ENCODE data around the gene SAMD4B.
"Not testable (repeated sequence)": the region's sequence is repeated elsewhere in the genome, so short reads cannot be mapped to it uniquely, and the experiment has no call there.

The SAMD4B gene

GRCh38 chr19:39377373-39378362 is 35.4 kb downstream of the SAMD4B start:
- TF ChIP-seq CTCF (IDR thresholded peaks at IDR 0.05), result no peak
- peaks cover under 1% of the 10 kb centered on the region for H3K4me1 ChIP-seq
- no peak overlapping the region for H3K9ac ChIP-seq
- no peak overlapping the region for H3K27ac ChIP-seq
- H3K79me2 ChIP-seq, result no peaks in the 10 kb centered on the region
- no peaks in the 10 kb centered on the region for H3K36me3 ChIP-seq (ENCODE audit: control insufficient read depth, insufficient read depth, low read length)
- no peaks in the 10 kb centered on the region for H3K9me3 ChIP-seq (ENCODE audit: control insufficient read depth, low read length)
- no peak overlapping the region for H3K4me3 ChIP-seq (ENCODE audit: low read depth, low read length)
- no peak overlapping the region for H2AFZ ChIP-seq
- no peaks in the 10 kb centered on the region for H3K27me3 ChIP-seq (ENCODE audit: control insufficient read depth, insufficient read depth, low read length)
- H3K4me2 ChIP-seq (ENCODE audit: low read length), result no peak overlapping the region

- not testable (repeated sequence) for H3K36me3 ChIP-seq (ENCODE audit: control insufficient read depth, insufficient read depth, low read length); H2AFZ ChIP-seq; H3K27me3 ChIP-seq (ENCODE audit: control insufficient read depth, insufficient read depth, low read length); H3K4me3 ChIP-seq (ENCODE audit: low read depth, low read length); H3K4me1 ChIP-seq; H3K9ac ChIP-seq; H3K79me2 ChIP-seq; H3K9me3 ChIP-seq (ENCODE audit: control insufficient read depth, low read length); H3K4me2 ChIP-seq (ENCODE audit: low read length); H3K27ac ChIP-seq
Observed at GRCh38 chr19:39379366-39379765, 37.1 kb downstream of the SAMD4B start.

GRCh38 chr19:39379865-39380396 is 37.7 kb downstream of the SAMD4B start:
- H3K9me3 ChIP-seq (ENCODE audit: control insufficient read depth, low read length), result no peaks in the 10 kb centered on the region
- no peak overlapping the region for H3K9ac ChIP-seq
- TF ChIP-seq CTCF (IDR thresholded peaks at IDR 0.05), result no peak
- H3K4me1 ChIP-seq, result no peaks in the 10 kb centered on the region
- H3K4me3 ChIP-seq (ENCODE audit: low read depth, low read length), result no peak overlapping the region
- H3K36me3 ChIP-seq (ENCODE audit: control insufficient read depth, insufficient read depth, low read length), result no peaks in the 10 kb centered on the region
- H3K79me2 ChIP-seq, result no peaks in the 10 kb centered on the region
- no peak overlapping the region for H3K27ac ChIP-seq
- H3K27me3 ChIP-seq (ENCODE audit: control insufficient read depth, insufficient read depth, low read length), result no peaks in the 10 kb centered on the region
- no peak overlapping the region for H2AFZ ChIP-seq
- no peak overlapping the region for H3K4me2 ChIP-seq (ENCODE audit: low read length)

- Histone ChIP-seq H3K79me2 (no peaks in the 10 kb centered on the region), H3K4me3 (ENCODE audit: low read depth, low read length) (no peak overlapping the region), H3K9me3 (ENCODE audit: control insufficient read depth, low read length) (no peaks in the 10 kb centered on the region), H3K36me3 (ENCODE audit: control insufficient read depth, insufficient read depth, low read length) (no peaks in the 10 kb centered on the region), H3K4me2 (ENCODE audit: low read length) (no peak overlapping the region), H2AFZ (no peak overlapping the region), H3K27me3 (ENCODE audit: control insufficient read depth, insufficient read depth, low read length) (no peaks in the 10 kb centered on the region), H3K4me1 (no peaks in the 10 kb centered on the region), H3K27ac (no peak overlapping the region), H3K9ac (no peak overlapping the region)
- no peak for TF ChIP-seq CTCF (IDR thresholded peaks at IDR 0.05)
Observed at GRCh38 chr19:39380521-39381502, 38.6 kb downstream of the SAMD4B start.
